NCI-H1092 (cell line): Measurements from ENCODE around the gene MRPS24.

Source experiments
- DNase-seq: peaks from one replicate; lab custom pipeline; 2025; lab: John Stamatoyannopoulos, UW

Gene MRPS24

GRCh38 chr7:43877968-43878864 lies 8.9 kb upstream of the MRPS24 start:
- no peak for DNase-seq

DNA sequence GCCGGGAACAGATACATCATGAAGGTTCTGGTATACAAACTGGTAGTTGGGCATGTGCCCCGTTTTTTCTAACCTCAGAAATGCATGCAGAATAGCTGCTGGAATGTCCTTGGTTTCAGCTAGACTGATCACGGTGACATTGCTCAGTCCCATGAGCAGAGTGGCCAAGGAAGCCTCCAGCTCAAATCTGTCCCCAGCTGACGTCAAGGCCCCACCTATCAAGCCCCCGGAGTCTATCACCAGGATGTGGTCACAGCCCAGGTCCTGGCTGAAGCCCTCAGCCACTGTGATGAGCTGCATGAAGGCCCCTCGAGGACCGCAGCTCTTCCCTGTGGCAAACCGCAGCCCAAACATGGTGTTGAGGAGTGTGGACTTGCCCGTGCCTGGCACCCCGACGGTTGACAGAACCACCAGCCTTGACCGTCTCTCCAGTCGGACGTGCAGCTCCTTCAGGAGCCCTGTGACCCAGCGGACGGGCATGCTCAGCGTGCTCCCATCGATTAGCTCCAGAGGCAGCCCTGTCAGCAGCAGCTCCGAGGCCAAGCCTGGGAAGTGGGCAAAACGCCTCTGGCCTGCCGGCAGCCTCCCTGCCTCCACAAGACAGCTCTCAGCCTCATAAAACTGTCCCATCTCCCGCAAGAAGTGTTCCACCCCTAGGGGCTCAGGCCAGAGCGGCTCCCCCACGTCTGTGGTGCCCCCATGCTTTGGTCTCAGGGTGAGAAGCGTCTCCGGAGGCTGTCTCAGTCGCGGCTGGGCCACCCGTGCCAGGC lies 7.8 kb upstream of the MRPS24 start:
- no peak for DNase-seq

DNA sequence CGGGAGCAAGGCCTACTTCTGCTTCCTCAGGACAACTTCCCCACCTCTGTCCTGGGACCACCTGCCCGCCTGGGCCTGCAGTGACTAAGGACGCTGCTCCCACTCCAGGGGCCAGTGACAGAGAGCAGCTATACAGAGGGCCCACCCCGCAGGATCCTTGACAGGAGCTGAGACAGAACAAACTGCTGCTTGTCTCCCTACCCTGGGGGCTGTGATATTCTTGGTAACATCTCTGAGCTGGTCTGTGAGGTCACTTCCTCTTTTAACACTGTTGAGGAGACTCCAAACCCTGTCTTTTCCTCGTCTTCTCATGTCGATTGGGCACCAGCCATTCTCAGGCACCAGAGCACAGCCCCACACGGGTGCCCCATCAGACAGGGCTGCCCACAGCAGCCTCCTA lies 6.9 kb upstream of the MRPS24 start:
- DNase-seq, result no peak

GRCh38 chr7:43873300-43873699 lies 4.0 kb upstream of the MRPS24 start:
- no peak for DNase-seq

GRCh38 chr7:43872406-43873110 lies 3.2 kb upstream of the MRPS24 start:
- no peak for DNase-seq

DNA sequence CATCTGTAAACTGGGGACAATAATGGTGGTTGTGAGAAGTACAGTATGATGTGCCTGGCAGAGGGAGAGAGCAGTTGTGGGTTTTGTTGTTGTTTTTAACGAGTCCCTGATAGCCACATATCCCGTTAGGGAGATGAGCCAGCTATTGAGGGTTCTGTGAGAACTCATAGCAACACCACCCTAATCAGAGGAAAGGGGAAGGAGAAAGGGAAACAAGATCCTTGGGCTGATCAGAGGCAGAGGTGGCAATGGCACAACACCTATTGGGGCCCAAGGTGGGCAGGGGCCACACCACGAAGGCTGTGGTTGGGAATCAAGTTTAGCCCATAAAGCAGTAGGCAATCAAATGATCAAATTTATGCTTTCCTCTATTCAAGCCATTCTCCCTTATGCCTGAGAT lies 1.7 kb upstream of the MRPS24 start:
- no peak for DNase-seq

- DNase-seq, result no peak
Measured at GRCh38 chr7:43870316-43870715, 999 bp upstream of the MRPS24 start.

GRCh38 chr7:43869867-43870240 lies 537 bp upstream of the MRPS24 start:
- no peak for DNase-seq

- DNase-seq, result no peak
Measured at GRCh38 chr7:43868681-43869005, 674 bp downstream of the MRPS24 start.

- no peak for DNase-seq
Measured at GRCh38 chr7:43868181-43868580, 1.1 kb downstream of the MRPS24 start.

- no peak for DNase-seq
Measured at GRCh38 chr7:43865277-43865676, 4.0 kb downstream of the MRPS24 start.

DNA sequence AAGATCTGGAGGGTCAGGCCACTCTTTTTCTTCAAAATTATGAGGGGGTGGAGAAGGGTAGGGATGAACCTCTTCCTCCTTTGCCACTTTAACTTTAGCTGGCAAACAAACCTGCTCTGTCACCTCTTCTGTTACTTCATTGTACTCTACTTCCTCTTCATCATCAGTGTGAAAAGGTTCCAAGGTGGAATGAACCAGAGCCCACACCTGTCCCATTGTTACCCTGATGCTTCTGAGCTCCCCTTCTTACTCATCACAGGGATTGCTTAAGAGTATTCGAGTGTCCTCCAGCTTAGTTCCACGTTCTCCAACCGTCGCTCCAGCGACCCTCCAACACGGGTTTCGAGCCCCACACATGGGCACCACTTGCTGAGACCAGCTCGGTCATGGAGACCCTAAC lies 5.2 kb downstream of the MRPS24 start:
- DNase-seq, result no peak

GRCh38 chr7:43856996-43857395 lies 12.3 kb downstream of the MRPS24 start:
- no peak for DNase-seq

DNA sequence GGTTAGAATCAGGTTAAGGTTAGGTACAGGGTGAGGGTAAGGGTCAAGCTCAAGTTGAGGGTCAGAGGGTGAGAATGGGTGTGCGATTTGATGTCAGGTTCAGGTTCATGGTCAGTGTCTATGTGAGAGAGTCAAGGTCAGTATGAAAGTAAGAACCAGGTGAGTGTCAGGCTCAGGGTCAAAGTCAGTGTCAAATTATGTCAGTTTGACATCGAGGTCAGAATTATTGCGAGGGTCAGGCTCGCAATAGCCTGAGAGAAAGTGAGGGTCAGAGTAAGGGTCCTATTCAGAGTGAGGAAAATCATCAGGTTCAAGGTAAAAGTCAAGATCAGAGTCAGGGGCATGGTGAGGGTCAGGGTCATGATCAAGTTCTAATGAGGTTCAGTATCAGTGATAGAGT lies 13.0 kb downstream of the MRPS24 start:
- DNase-seq, result no peak

DNA sequence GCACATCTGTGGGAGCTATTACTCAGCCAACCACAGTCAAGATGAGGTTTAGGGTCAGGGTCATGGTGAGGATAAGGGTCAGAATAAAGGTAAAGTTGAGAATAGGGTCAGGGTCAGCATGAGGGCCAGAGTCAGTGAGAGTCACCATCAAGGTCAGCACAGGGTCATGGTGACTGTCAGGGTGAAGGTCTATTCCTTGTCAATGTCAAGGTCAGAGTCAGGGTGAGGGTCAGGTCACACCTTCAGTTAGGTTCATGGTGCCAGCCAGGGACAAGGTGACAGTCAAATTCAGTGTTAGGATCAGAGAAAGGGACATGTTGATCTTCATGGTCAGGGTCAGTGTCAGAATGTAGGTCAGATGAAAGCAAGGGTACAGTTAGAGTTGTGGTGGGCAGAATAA lies 14.1 kb downstream of the MRPS24 start:
- DNase-seq, result no peak

DNA sequence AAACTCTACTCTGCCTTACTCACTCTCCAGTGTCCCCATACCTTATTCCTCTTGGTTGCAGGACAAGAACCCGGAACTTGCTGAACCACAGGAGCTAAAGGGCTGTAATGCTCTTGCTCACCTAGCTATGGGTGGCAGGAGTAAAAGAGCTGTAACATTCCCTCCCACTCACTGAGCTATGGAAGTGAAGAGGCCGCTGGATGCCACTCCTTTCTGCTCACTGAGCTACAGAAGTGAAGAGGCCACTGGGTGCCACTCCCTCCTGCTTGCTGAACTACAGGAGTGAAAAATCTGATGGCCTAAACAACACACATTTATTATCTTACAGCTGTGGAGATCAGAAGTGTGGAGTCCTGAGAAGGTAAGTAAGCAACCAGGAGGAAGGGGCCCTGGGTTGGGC lies 17.5 kb downstream of the MRPS24 start:
- DNase-seq, result no peak

DNA sequence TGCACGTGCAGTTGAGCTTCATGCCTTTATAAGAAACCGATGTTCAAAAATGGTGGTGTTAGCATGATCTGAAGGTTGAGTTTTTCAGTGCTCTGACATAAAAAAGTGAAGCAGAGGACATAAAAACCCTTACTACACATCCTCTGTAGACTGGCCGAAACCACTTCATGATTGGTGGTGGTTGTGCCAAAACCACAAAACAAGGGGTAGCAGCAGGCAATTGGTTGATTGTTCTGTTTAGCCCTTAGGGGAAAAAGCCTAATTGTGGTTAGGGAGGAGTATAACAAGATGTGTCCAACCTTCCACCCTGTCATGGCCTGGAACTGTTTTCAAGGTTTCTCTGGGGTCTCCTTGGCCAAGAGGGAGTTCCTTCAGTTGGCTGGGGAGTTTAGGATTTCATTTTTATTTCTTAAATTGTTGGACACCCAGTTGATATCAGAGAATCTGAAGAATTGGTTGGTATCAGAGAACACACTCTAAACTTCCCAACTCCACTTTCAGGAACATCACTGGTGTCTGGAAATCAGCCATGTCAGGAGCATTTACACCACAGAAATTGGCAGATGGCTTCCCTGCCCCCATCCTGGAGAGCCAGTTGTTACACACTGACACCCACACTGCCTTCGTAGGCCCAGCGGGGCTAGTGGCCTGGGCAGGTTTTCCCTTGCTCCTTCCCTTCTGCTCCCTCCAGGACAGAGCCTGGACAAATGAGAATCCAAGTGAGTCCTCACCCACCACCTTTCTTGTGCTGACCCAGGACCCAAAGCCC lies 18.8 kb downstream of the MRPS24 start:
- DNase-seq, result no peak

- DNase-seq, result no peak
Measured at GRCh38 chr7:43849047-43849446, 20.3 kb downstream of the MRPS24 start.

DNA sequence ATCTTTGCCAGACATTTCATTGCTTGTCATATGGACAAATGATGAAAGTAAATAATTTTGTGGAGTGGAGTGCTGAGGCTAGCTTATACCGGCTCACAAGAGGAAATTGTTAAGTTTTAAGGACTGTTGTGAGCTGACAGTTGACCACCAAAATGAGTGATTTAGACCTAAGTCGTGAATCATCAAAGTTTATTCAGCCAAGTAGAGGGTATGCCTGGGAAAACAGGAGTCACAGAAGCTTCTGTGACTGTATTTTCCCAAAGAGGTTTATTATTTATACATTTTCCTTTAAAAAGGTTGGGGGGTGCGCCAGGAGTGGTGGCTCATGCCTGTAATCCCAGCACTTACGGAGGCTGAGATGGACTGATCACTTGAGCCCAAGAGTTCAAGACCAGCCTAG lies 21.8 kb downstream of the MRPS24 start:
- no peak for DNase-seq

- no peak for DNase-seq
Measured at GRCh38 chr7:43844662-43845061, 24.7 kb downstream of the MRPS24 start.

DNA sequence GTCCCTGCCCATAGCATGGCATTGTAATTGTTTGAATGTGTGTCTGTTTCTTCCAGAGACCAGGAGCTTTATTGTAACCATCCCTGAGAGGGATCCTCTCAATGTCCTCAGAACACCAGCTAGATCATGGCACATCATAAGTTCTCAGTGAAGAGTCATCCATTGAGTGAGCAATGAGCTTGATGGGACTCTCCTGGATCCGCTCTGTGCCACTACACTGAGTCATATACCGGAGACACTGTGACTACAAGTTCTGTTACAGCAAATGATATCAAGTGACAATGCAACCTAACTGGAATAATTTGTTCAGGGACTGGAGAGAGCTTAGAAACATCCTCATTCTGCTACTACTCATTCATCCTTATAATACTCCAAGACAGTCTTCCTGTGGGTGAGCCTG lies 25.1 kb downstream of the MRPS24 start:
- DNase-seq, result no peak

DNA sequence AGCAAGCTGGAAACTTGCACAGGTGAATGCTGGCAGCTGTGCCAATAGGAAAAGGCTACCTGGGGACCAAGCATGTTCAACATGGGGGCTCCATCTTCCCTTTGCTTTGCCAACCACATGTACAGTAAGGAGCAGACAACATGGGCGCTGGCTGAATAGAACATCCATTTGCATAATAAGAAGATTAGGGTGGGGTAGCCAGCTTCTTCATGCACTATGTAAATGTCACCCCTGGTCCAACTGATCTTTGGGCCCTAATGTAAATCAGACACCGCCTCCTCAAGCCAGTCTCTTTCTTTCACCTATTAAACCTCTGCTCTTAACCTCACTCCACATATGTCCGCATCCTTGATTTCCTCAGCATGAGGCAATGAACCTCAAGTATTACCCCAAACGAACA lies 26.0 kb downstream of the MRPS24 start:
- no peak for DNase-seq
